Mammary epithelial cell (primary cell): ENCODE results near the gene NPAS4.

Source experiments
- EZH2 ChIP-seq: IDR thresholded peaks from 2 replicates; pipeline ENCODE4 v1.6.1; 2012; ENCODE audit warnings: low read length, inconsistent platforms, borderline replicate concordance
- TF ChIP-seq, protein P1 (sequence below), 2 donors: IDR thresholded peaks in 1 of 2; conservative IDR thresholded peaks in 1 of 2; 2 replicates each; pipeline ENCODE4 v1.5.1; 2011 to 2012; ENCODE audit warnings: inconsistent platforms in 2 of 2, low read length in 2 of 2, mild to moderate bottlenecking in 2 of 2, control low read depth in 1 of 2, low read depth in 1 of 2; ENCODE audit not compliant: insufficient read depth in 1 of 2; ENCODE audit errors: extremely low read depth in 1 of 2

DNA sequence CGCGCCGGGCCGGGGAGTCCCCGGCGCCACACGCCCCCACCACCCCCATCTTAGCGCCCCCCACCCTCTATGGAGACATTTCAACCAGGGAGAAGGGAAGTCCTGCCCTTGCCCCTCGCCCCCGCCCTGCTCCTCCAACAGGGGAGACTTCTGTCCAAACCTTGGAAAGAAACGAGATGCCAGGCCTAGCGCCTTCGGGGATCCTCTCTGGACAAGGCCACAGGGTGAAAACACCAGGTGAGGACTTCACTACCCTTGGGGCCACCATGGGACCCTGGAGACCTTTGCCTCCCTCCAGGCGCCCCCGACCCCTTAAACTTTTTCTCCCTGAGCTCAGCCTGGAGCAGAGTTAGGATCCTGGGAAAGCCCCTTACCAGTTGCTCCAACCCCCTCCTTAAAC is 11.6 kb upstream of the NPAS4 start:
- no peak for TF ChIP-seq EZH2
- TF ChIP-seq, protein P1, sequence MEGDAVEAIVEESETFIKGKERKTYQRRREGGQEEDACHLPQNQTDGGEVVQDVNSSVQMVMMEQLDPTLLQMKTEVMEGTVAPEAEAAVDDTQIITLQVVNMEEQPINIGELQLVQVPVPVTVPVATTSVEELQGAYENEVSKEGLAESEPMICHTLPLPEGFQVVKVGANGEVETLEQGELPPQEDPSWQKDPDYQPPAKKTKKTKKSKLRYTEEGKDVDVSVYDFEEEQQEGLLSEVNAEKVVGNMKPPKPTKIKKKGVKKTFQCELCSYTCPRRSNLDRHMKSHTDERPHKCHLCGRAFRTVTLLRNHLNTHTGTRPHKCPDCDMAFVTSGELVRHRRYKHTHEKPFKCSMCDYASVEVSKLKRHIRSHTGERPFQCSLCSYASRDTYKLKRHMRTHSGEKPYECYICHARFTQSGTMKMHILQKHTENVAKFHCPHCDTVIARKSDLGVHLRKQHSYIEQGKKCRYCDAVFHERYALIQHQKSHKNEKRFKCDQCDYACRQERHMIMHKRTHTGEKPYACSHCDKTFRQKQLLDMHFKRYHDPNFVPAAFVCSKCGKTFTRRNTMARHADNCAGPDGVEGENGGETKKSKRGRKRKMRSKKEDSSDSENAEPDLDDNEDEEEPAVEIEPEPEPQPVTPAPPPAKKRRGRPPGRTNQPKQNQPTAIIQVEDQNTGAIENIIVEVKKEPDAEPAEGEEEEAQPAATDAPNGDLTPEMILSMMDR (conservative IDR thresholded peaks at IDR 0.05 in 1 of 2, IDR thresholded peaks at IDR 0.05 in 1 of 2; ENCODE audit: extremely low read depth in 1 of 2, insufficient read depth in 1 of 2, low read depth in 1 of 2, low read length in 2 of 2) = no peak
